Fibroblast of lung (primary cell): ENCODE data around the gene KIF25. TPM values are rescaled to one million over a fixed set of nuclear protein-coding genes. Genes with fewer than 3 reads are reported as not detected.

Source experiments
- DNase-seq, 2 donors: peaks; one replicate each; pipeline versions ENCODE4 v3.0.0 to v3.0.0-alpha.2; 2010; ENCODE audit warnings: low read depth in 2 of 2
- H2AFZ ChIP-seq: 2 replicates; pipeline ENCODE4 v1.5.1; 2012; ENCODE audit warnings: low read length, control low read depth, inconsistent platforms
- H3K27ac ChIP-seq: 2 replicates; pipeline ENCODE4 v1.5.1; 2011; ENCODE audit warnings: low read length, control low read depth; ENCODE audit not compliant: insufficient read depth
- H3K27me3 ChIP-seq: 2 replicates; pipeline ENCODE4 v1.5.1; 2011; ENCODE audit warnings: mild to moderate bottlenecking, low read length; ENCODE audit not compliant: control insufficient read depth, insufficient read depth
- H3K36me3 ChIP-seq: 2 replicates; pipeline ENCODE4 v1.5.1; 2011; ENCODE audit warnings: low read length; ENCODE audit not compliant: control insufficient read depth, insufficient read depth
- H3K4me1 ChIP-seq: 2 replicates; pipeline ENCODE4 v1.5.1; 2011; ENCODE audit warnings: low read length; ENCODE audit not compliant: control insufficient read depth, insufficient read depth; ENCODE audit errors: extremely low read depth
- H3K4me2 ChIP-seq: 2 replicates; pipeline ENCODE4 v1.5.1; 2011; ENCODE audit warnings: low read length, control low read depth; ENCODE audit not compliant: insufficient read depth; ENCODE audit errors: extremely low read depth
- H3K4me3 ChIP-seq, 4 experiments: fragments of 200-600 bp in 1 of 4; sonication (generic) in 1 of 4; replicated peaks in 1 of 4; 2 replicates each; pipeline ENCODE4 v1.5.1; 2011 to 2016; ENCODE audit warnings: low read length in 4 of 4, low read depth in 3 of 4, mild to moderate bottlenecking in 3 of 4, control low read depth in 2 of 4, inconsistent platforms in 1 of 4, mixed read lengths in 1 of 4; ENCODE audit not compliant: insufficient read depth in 1 of 4; ENCODE audit errors: control extremely low read depth in 1 of 4
- H3K79me2 ChIP-seq: 2 replicates; pipeline ENCODE4 v1.5.1; 2012; ENCODE audit warnings: mild to moderate bottlenecking, low read length, inconsistent platforms; ENCODE audit not compliant: control insufficient read depth, insufficient read depth
- H3K9ac ChIP-seq: 2 replicates; pipeline ENCODE4 v1.5.1; 2011; ENCODE audit warnings: mild to moderate bottlenecking, low read length, control low read depth; ENCODE audit not compliant: insufficient read depth
- H3K9me3 ChIP-seq: 2 replicates; pipeline ENCODE4 v1.5.1; 2012; ENCODE audit warnings: low read depth, low read length; ENCODE audit not compliant: control insufficient read depth, insufficient read depth
- H4K20me1 ChIP-seq: 2 replicates; pipeline ENCODE4 v1.5.1; 2011; ENCODE audit warnings: low read length; ENCODE audit not compliant: control insufficient read depth, insufficient read depth; ENCODE audit errors: extremely low read depth
- CTCF ChIP-seq, 2 donors: IDR thresholded peaks in 1 of 2; conservative IDR thresholded peaks in 1 of 2; 1 replicate in 1 of 2; 2 replicates in 1 of 2; pipeline ENCODE4 v1.5.1; 2011 to 2012; ENCODE audit warnings: low read length in 2 of 2, control low read depth in 1 of 2, inconsistent platforms in 1 of 2, low read depth in 1 of 2, mild to moderate bottlenecking in 1 of 2
- EZH2 ChIP-seq: IDR thresholded peaks from 2 replicates; pipeline ENCODE4 v1.5.1; 2012; ENCODE audit warnings: low read length, control low read depth, mild to moderate bottlenecking; ENCODE audit errors: missing control alignments
- polyA plus RNA-seq, 2 donors: library from polyadenylated mRNA; depleted of rRNA in 1 of 2; stranded (reverse) in 1 of 2; unstranded in 1 of 2; fragments of >200 nt; gene quantifications; 2 replicates each; pipeline ENCODE4 v1.2.1, GENCODE V29; 2011 to 2012; ENCODE audit warnings: missing spikeins in 1 of 2
- total RNA-seq: library from RNA; depleted of rRNA; stranded (reverse); fragments of >200 nt; gene quantifications from 2 replicates; pipeline ENCODE4 v1.2.1, GENCODE V29; 2014

KIF25 gene
- total and polyA plus RNA-seq, 2 donors (not counting 1 experiment from before 2014, with no cell fraction given): 0.33 TPM; not detected in 1

- no peaks in the 10 kb centered on the region for H3K9me3 ChIP-seq
- no peak overlapping the region for H2AFZ ChIP-seq
- TF ChIP-seq CTCF (conservative IDR thresholded peaks at IDR 0.05 in 1 of 2, IDR thresholded peaks at IDR 0.05 in 1 of 2; ENCODE audit: low read depth in 1 of 2, low read length in 2 of 2) (no peak), EZH2 (no peak)
- H3K36me3 ChIP-seq: no peaks in the 10 kb centered on the region
- H3K27ac ChIP-seq: no peak overlapping the region
- no peak overlapping the region for H3K9ac ChIP-seq
- H3K4me2 ChIP-seq: no peak overlapping the region
- no peaks in the 10 kb centered on the region for H3K4me1 ChIP-seq
- no peaks in the 10 kb centered on the region for H3K27me3 ChIP-seq
- H3K4me3 ChIP-seq: no peak overlapping the region
- DNase-seq: no peak
- no peaks in the 10 kb centered on the region for H3K79me2 ChIP-seq
- no peaks in the 10 kb centered on the region for H4K20me1 ChIP-seq
Measured at GRCh38 chr6:168002804-168003203, 5.3 kb downstream of the KIF25 start.

- H3K79me2 ChIP-seq: no peaks in the 10 kb centered on the region
- no peak for TF ChIP-seq EZH2
- TF ChIP-seq CTCF (conservative IDR thresholded peaks at IDR 0.05 in 1 of 2, IDR thresholded peaks at IDR 0.05 in 1 of 2; ENCODE audit: low read depth in 1 of 2, low read length in 2 of 2): no peak
- H3K27me3 ChIP-seq: no peaks in the 10 kb centered on the region
- no peak overlapping the region for H3K9ac ChIP-seq
- H3K27ac ChIP-seq: no peak overlapping the region
- H4K20me1 ChIP-seq: no peaks in the 10 kb centered on the region
- no peaks in the 10 kb centered on the region for H3K9me3 ChIP-seq
- H3K4me2 ChIP-seq: no peak overlapping the region
- H3K4me1 ChIP-seq: no peaks in the 10 kb centered on the region
- H3K36me3 ChIP-seq: no peaks in the 10 kb centered on the region
- no peak for DNase-seq
- no peak overlapping the region for H3K4me3 ChIP-seq
- no peak overlapping the region for H2AFZ ChIP-seq
Measured at GRCh38 chr6:168004023-168004422, 6.6 kb downstream of the KIF25 start.

- Histone ChIP-seq H3K27ac (no peak overlapping the region), H3K4me2 (no peak overlapping the region), H3K9me3 (no peaks in the 10 kb centered on the region), H3K4me3 (no peak overlapping the region), H3K9ac (no peak overlapping the region), H3K79me2 (no peaks in the 10 kb centered on the region), H3K27me3 (no peaks in the 10 kb centered on the region), H3K36me3 (no peaks in the 10 kb centered on the region), H4K20me1 (no peaks in the 10 kb centered on the region), H3K4me1 (no peaks in the 10 kb centered on the region), H2AFZ (no peak overlapping the region)
- no peak for DNase-seq
- no peak for TF ChIP-seq CTCF (conservative IDR thresholded peaks at IDR 0.05 in 1 of 2, IDR thresholded peaks at IDR 0.05 in 1 of 2; ENCODE audit: low read depth in 1 of 2, low read length in 2 of 2)
- TF ChIP-seq EZH2: no peak
Measured at GRCh38 chr6:168004945-168005344, 7.5 kb downstream of the KIF25 start.
